ELF-1 (cell line): Measurements from ENCODE around the gene XYLT2.
A peak's percentile ranks its signal among the peaks of the same experiment; 100 is the strongest.
"Not testable (repeated sequence)": the region's sequence is repeated elsewhere in the genome, so short reads cannot be mapped to it uniquely, and the experiment has no call there.

ENCODE experiments used
- DNase-seq: peaks from one replicate; pipeline ENCODE4 v3.0.0-alpha.2; 2016; ENCODE audit warnings: low read depth, low spot score

Gene XYLT2

DNA sequence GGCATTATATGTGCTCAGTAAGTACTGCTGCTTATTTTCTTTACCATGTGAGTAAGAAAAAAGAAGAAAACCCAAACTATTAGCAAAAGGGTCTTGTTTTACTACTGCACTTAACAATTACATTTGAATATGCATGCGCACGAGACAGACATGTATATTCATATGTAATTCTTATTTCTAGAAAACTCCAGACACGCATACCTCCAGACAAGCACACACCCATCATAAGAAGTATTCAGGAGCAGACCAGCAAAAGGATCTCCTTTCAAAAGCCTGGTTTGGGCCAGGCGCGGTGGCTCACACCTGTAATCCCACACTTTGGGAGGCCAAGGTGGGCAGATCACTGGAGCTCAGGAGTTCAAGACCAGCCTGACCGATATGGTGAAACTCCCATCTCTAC lies 43.6 kb downstream of the XYLT2 start:
- no peak for DNase-seq

DNA sequence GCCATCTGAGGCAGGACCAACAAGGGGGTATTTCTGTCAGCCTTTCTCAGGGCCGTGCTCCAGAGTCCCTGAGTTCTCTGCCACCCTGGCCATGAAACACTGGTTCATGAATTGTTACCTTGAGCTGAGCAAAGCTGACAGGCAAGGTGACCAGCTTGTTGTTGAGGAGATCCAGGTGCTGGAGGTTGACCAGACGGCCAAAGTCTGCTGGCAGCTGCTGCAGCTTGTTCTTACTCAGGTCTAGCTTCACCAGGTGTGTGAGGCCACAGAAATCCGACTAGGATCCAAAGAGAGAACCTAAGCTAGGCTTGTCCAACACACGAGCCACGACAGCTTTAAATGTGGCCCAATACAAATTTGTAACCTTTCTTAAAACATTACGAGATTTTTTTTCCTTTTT lies 46.7 kb downstream of the XYLT2 start:
- DNase-seq, result no peak

DNA sequence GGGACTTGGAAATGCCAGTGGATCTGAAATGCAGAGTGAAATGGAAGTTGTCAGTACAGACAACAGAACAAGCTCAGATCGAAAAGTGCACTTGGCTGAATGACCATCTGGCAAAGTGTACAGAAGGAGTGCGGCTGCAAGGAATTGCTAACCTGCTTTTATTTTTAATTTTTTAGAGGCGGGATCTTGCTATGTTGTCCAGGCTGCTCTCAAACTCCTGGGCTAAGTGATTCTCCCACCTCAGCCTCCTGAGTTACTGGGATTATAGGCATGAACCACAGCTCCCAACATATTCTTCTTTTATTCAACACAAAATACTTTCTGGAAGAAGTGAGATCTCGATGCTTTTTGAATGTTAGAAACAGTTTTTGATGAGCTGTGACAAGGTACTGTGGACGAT lies 47.8 kb downstream of the XYLT2 start:
- no peak for DNase-seq

DNA sequence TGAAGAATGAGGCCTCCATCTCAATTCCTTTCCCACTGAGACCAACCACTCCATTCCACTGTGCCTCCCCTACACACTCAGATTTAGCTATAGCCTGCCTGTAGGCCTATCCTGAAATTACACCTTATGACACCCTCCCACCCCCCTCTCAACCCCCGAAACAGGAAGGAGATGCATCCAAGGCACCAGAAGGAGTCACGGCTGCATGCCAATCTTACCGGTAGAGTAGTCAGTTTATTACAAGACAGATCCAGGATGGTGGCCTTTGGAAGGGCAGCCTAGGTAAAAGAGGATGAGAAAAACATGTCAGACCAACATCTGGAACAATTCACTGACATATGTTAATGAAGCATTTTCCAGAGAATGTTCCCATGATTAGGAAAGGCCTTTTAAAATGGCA lies 48.8 kb downstream of the XYLT2 start:
- DNase-seq, result no peak

DNA sequence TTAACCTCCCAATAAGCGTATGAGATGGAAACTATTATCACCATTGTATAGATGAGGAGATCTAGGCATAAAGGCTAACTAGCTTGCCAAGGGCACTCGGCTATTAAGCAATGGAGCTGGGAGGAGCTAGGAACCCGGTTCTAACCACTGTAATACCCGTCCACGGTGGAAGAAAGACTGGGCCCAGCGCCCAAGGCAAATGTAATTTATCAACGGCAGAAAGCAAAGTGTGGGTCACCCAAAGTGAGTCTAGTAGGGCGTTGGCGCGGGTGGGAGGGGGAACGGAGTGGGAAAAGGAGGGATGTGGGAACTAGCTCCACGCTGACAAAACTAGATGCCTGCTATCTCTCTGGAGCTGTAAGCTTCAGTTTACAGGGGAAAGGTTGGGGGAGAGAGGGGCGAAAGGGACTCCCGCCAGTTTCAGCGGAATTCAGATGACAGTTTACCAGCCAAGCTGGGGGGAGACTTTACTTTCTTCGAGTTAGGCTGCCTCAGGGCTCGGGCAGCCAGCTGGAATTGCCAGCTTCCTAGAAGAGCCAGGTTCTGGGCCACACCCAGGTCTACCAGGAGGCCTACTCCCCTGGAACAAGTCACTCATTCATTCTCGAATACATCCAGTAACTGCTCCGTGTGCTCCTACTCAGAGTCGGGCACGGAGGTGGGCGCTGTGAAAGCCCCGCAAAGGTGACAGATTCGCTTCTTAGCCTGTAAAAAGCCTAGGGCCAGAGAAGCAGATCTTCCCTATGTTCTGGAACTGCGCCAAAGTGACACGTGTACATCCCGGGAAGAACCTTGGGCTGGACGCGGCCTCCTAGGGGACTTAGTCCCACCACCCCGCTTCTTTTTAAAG lies 50.6 kb downstream of the XYLT2 start:
- peak; percentile 40 for DNase-seq

DNA sequence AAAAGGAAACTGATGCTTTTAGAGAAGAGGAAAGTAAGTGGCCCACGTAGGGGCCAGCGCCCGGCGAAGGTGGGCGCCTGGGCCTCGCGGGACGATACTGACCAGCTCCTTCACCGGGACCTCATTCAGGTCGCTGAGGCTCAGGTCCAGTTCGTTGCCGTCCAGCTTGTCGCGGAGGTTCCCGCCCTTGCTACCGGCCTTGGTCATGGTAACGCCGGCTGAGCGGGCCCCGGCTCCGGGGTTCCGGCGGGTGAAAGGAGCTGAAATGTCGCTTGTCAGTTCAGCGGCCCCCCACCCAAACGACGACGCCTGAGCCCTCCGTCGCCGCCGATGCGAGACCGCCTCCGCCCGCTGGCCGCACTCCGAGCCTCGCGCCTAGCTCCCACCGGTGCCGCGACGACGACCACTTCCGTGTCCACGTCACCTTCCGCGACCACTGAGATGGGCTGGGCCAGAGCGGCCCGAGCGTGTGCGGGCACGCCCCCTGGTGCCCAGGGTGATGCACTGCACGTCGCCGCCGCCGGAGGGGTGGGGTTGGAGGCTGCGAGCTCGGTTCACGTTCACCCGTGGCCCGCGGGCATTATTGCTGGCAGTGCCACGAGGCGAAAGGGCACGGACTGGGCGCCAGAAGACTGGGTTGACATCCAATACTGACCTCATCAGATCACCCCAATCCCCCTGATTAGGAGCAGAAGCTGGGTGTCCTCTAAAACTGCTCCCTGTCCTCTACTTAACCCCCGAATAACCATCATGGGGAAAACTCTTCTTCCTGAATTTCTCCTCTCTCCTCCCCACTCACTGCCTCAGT lies 51.4 kb downstream of the XYLT2 start, which contains the start of gene LRRC59:
TSS of gene LRRC59 (minus strand) at position 413 of the 808 bp plus-strand sequence. CDS start at position 207, 206 bp downstream.
- DNase-seq, result peak; percentile 90

DNA sequence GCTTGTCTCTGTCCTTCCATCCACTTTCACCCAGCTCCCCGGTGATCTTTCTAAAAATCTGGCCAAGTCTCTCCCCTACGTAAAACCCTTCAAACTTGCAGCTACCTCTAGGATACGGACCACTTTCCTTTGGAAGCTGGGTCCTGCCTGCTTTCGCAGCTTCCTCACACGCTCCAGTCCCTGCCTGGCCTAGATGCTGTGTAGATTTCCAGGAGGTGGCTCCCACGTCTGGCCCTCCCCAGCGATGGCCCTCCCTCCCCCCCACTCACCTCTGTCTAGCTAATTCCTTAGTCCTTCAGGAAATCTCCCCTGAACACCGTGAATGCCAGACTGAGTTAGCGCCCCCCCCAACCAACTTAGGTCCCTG lies 52.0 kb downstream of the XYLT2 start:
- no peak for DNase-seq

DNA sequence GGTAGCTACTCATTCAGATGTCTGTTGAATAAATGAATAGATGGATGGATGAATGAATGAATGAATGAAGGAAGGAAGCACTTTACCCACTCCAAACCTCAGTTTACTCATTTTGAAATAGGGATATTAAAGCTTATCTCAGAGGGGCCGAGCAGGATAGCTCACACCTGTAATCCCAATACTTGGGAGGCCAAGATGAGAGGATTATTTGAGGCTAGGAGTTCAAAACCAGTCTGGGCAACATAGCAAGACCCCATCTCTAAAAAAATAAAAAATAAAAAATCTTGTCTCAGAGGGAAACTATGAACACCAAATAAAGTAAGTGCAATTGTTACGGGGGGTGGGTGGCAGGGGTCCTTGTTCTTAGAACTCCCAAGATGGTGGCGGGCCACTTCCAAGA lies 52.7 kb downstream of the XYLT2 start:
- not testable (repeated sequence) for DNase-seq

DNA sequence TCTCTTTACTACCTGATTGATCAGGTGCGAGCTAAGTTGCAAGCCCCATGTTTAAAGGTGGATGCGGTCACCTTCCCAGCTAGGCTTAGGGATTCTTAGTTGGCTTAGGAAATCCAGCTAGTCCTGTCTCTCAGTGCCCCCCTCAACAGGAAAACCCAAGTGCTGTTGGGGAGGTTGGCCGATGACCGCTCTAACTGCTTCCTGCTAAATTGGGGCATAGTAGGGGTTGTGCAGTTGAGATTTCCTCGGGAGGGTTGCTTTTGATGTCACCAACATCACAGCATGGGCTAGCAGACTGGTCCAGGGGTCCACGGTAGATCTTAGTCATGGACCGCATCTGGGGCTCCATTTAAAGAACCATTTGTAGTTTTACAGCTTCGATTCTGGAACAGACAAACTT lies 53.7 kb downstream of the XYLT2 start:
- DNase-seq, result not testable (repeated sequence)

DNA sequence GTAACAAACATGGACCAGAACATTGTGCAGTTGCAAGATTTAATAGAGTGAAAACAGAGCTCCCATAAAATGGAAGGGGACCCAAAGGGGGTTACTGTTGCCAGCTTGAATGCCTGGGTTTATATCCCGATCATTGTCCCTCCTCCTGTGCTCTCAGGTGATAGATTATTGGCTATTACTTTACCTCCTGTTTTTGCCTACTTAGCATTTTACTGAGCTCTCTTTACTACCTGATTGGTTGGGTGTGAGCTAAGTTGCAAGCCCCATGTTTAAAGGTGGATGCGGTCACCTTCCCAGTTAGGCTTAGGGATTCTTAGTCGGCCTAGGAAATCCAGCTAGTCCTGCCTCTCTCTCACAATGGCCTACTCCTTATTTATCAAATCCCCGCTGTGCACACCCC lies 59.4 kb downstream of the XYLT2 start:
- DNase-seq, result not testable (repeated sequence)

DNA sequence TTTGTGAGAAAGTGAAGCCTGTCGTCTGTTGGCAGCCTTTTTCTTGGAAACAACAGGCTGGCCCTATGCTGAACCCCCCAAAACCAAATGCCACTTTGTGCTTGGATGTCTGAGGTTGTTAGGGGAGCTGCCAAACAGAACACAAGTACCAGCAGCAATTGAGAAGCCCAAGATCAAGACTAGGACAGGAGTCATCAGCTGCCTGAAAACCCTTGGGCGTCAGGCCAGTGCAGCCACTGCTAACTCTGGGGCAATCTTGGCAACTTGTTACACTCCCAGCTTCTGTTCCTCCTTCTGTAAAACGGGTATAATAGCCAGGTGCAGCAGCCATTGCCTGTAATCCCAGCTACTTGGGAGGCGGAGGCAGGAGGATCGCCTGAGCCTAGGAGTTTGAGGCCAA lies 60.7 kb downstream of the XYLT2 start:
- DNase-seq, result no peak

DNA sequence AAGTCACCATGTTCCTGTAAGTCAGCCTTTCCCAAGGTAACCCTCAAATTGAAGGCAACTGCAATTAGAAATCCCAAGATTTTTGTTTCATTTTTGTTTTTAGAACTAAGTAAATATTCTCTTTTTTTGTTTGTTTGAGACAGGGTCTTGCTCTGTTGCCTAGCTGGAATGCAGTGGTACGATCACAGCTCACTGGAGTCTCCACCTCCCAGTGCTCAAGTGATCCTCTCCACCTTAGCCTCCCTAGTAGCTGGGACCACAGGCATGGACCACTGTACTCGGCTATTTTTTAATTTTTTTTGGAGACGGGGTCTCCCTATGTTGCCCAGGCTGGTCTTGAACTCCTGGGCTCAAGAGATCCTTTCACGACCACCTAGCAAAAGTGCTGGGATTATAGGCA lies 62.0 kb downstream of the XYLT2 start:
- DNase-seq, result no peak
